CD4-positive, alpha-beta T cell treated with Interferon alpha-2 for 1 hour (primary cell): ENCODE results near the gene CNOT3.
A peak's percentile ranks its signal among the peaks of the same experiment; 100 is the strongest.
"Not testable (repeated sequence)": the region's sequence is repeated elsewhere in the genome, so short reads cannot be mapped to it uniquely, and the experiment has no call there.

ENCODE experiments used
- DNase-seq, 2 donors: peaks; one replicate each; pipeline ENCODE4 v3.0.0-alpha.2; 2020 to 2022

The CNOT3 gene

DNA sequence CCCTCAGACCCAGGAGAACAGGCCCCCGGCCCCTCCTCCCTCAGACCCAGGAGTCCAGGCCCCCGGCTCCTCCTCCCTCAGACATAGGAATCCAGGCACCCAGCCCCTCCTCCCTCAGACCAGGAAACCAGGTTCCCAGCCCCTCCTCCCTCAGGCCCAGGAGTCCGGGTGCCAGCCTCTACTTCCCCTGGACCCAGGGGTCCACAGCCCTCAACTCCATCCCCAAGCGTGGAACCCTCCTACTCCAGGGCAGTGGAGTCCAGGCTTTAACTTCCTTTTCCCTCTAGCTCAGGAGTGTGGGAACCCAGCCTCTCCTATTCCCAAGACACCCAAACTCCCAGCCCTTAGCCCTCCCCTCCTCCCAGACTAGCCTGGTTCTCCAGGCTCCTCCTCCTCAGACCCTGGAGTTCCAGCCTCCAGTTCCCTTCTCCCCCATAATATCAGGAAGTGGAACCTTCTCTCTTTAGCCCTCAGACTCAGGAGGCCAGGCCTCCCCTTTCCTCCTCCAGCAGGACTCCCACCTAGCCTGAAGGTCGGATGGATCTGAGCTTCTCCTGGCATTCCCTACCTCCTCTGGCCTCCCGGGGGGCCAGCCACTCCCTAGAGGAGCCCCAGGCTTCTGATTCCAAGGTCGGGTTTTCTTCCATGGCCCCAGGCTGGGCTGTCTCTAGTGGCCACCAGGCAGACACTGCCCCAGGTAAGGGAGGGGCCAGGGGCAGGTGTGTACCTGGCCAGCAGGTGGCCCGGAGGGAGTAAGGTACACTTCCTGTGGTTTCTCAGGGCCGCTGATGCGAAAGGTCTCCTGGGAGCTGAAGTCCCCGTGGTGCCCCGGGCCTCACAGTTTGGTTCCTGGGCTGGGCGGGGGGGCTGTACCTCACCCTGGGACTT lies 35.2 kb downstream of the CNOT3 start, which contains the start of gene TMC4:
TMC4 (minus strand) TSS at position 690 of the 888 bp plus-strand sequence; CDS start at position 647, 43 bp downstream.
- DNase-seq: no peak

- no peak for DNase-seq
Measured at GRCh38 chr19:54173359-54173699, 35.8 kb downstream of the CNOT3 start.

- DNase-seq: no peak
Measured at GRCh38 chr19:54173951-54174834, 36.6 kb downstream of the CNOT3 start.

DNA sequence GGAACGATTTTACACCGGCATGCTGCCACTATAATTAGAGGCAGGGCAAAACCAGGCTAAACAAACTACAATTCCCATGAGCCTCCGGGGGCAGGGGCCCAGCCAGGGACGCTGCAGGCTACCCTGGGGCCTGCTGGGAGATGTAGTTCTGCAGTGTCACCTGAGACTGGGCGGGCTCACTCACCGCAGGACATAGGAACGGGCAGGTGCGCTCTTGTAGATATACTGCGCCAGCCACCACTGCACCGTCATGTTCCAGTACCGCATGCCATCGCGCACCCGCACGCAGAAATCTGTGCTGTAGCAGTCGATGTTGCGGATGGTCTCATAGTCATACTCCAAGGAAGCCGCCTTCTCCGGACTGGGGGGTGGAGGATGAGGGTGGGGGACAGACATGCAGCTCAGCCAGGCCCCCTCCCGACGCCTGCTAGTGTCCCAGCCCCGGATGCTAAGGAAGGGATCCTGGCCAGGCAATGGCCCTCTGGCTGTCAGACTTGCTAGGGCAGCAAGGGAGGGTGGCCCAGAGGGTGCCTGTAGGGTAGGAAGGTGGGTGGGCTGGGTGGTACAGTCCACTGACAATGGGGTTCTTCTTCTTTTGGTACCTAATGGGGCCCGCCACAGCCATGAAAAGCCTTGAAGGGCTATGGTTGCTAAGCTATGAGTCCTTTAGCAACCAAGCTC lies 41.2 kb downstream of the CNOT3 start:
- DNase-seq: peak; percentile 31 to 56

GRCh38 chr19:54179262-54179852 lies 41.8 kb downstream of the CNOT3 start:
- no peak for DNase-seq

DNA sequence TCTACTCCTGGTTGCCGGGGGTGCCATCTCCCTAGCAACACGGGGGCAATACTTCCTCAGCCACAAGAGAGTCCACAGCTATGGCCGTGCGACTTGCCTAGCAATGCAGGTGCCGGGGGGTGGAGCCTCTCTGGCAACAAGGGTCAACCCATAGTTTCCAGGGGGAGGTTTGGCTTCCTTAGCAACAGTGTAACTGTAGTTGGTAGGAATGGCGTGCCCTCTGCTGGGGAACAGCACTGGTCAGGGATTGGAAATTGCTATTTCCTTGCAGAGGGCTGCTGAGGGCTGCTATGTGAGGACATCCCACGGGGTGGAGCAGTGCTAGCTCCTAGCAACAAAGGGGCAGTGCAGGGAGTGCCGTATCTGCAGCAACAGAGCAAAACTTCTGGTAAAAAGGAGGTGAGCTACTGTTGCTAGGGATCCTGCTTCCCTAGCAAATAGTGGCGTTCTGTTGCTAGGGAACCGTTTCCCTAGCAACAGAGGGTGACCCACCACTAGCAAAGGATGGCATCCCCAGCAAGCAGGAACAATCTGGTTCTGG lies 42.4 kb downstream of the CNOT3 start:
- DNase-seq: peak in 1 of 2 donors; percentile 22

DNA sequence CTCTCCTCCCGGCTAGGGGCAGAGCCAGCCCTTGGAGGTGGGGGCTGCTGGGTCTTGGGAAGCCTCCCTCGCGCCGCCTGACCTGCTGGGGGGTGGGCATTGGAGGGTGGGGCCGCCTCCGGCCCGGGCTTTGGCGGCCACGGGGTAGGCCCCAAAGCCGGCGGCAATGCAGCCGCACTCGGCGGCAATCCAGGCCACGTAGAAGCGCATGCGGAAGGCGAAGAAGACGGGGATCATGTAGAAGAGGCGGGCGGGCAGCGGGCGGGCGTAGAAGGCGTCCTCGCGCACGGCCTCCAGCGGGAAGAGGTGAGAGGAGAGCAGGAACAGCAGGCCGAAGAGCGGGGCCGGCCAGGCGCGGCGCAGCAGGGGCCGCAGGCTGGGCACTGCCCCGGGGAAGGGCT lies 43.1 kb downstream of the CNOT3 start:
- DNase-seq: no peak

- DNase-seq: not testable (repeated sequence)
Measured at GRCh38 chr19:54181894-54182293, 44.3 kb downstream of the CNOT3 start.

DNA sequence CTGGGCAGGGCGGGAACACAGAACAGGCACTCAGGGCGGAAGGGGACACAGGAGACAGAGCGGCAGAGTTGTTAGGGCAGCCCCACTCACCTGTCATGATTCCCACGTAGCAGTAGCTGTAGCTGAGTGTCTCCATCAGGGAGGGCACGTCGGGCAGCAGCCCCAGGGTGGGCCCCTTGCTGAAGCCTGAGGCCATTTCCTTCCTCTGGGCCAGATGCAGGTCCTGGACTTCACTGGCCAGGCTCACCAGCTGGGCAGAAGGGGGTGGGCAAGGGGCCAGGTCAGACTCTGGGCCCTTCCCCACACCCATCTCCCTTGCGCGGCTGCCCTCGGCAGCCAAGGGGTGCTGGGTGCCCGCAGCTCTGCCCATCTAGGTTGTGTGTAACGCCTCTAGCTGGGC lies 45.9 kb downstream of the CNOT3 start:
- DNase-seq: no peak

GRCh38 chr19:54186351-54186750 lies 48.8 kb downstream of the CNOT3 start:
- DNase-seq: no peak

- DNase-seq: no peak
Measured at GRCh38 chr19:54186934-54187381, 49.4 kb downstream of the CNOT3 start.

DNA sequence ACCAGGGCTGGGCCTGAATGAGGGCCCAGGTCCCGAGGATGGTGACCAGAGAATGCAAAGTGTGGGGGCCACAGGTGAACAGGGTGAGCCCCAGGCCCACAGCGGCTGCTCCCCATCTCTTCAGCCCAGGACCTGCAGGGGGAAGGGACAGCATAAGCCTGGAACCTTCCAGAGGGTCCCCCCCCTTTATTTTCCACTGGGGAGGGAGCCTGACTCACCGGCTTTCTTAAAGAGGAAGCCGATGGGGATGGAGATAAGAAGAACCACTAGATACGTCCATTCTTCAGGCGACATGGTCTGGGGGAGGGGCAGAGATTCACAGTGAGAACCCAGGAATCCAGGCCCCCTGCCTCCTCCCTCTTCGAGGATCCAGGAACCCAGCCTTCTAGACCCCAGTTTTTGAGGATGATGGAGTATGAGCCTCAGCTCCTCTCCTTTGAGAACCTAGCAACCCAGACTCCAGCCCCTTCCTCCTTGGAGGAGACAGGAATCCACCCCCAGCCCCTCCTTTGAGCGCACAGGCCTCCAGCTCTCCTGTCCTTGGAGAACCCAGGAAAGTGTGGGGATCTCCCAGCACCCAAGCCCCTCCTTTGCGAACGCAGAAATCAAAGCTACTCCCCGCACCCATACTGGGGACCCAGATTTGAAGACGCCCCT lies 50.8 kb downstream of the CNOT3 start:
- peak; percentile 59 to 64 for DNase-seq

DNA sequence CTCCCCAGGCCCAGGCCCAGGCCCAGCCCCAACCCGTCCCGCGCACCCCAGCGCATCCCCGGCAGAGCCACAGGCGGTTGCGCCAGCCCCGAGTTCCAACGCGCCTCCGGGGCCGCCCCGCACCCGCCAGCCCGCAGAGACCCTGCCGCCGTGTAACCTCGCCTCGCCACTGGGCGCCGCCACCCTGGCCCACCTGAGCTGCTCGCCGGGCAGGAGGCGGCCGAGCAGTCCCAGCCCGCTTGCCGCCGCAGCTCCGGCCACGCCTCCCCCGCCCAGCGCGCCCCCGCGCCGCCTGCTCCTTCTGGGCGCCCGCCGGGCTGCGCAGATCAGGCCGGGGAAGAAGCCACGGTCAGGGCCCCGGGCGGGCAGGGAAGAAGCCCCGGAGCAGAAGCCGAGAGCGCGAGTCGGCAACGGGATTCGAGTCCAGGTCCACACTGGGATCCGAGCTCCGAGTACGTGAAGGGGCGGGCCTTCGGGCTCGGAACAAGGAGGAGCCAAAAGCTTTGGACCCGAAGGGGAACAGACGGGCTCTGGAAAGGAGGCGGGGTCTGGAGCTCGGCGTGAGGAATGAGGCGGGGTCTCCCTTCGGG lies 51.7 kb downstream of the CNOT3 start, which contains the start of gene MBOAT7:
MBOAT7 (minus strand) TSS at position 436 of the 590 bp plus-strand sequence. CDS start 1,072 bp downstream, outside the sequence.
- DNase-seq: no peak

DNA sequence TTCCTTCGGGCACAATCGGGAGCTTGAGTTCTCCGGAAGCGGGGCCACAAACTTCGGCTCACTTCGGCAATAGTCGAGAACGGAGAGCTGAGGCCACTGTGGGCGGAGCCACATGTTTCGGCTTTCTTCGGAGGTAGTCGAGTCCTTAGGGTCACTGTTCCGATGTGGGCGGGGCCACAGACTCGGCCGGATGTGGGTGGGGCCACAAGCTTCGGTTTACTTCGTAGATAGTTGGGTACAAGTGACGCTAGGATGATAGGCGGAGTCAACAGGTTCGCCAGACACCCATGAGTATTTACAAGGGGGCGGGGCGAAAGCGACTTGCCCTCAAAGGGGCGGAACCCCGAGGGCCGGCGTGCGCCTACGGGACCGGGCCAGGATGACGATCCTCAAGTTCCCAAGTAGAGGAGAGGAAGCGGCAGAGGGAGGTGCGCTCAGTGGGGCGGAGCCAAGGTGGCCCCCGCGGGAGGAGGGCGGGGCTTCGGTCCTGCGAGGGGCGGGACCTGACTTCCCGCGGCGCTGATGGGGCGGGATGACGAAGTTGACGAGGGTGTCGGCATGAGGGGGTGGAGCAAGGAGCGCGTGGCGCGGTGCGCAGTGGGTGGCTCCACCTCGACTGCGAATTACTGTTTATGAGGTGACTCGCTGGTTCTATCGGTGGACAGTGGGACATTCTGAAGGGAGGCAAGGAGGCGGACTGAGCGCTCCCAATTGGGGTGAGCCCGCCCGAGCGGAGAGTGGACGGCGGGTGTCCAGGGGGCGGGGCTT lies 52.4 kb downstream of the CNOT3 start:
- peak; percentile 100 for DNase-seq

DNA sequence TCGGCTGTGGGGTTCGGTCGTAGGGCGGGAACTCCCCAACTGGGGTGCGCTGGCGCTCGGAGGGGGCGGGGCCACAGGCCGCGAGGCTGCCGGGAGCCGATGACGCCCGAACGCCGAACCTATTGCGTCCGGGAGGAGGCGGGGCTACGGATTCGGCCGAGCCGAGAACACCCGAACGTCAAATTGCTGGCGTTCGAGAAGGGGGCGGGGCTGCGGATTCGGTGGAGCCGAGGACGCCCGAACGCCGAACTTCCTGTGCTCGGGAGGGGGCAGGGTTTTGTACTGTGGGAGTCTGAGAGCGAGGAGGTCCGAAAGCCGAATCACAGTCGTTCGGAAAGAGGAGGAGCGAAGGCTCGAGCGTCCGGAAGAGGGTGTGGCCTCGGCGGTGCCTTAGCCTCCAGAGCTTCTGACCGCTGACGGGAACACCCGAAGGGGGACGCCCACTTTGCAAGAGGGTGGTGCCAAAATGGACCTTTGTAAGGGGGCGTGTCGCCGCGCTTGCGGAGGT lies 53.0 kb downstream of the CNOT3 start:
- DNase-seq: peak; percentile 100

DNA sequence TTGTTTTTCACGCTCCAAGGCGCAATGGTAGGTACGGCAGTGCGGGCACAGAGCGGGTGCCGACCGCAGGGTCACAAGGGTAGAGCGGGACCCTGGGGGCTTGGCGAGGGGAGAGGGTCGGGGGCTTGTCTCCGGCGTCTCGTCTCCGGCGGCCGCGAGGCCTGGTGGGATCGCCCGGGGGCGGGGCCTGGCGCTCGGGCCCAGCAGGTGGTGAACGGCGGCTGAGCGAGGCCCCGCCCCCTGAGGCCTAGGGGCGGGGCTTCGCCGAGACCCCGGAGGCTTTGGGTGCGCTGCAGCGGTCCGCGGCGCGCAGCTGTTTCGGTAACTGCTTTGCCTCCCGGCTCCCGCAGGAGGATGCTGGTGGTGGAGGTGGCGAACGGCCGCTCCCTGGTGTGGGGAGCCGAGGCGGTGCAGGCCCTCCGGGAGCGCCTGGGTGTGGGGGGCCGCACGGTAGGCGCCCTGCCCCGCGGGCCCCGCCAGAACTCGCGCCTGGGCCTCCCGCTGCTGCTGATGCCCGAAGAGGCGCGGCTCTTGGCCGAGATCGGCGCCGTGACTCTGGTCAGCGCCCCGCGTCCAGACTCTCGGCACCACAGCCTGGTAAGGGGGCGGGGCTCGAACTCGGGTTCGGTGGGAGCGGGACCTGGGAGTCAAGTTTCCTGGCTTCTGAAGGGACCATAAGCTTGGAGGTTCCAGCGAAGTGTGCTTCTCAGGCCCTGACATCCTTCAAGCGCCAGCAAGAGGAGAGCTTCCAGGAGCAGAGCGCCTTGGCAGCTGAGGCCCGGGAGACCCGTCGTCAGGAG lies 53.6 kb downstream of the CNOT3 start, which contains the start of gene TSEN34:
TSEN34 (plus strand) TSS at position 298 of the 800 bp plus-strand sequence; CDS start at position 355, 57 bp downstream.
- DNase-seq: peak; percentile 89 to 93

GRCh38 chr19:54191811-54192453 lies 54.4 kb downstream of the CNOT3 start:
- DNase-seq: no peak

DNA sequence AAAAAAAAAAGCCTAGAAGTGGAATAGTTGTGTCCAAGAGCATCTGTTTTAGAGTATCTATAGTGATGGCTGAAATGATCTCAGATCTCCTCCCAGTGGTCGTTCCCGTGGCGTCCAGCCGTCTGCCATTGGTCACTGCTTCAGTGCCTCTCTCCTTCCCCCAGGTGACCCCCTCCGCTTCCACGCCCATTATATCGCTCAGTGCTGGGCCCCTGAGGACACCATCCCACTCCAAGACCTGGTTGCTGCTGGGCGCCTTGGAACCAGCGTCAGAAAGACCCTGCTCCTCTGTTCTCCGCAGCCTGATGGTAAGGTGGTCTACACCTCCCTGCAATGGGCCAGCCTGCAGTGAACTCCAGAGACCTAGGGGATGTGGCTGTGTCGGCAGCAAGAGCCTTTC lies 55.4 kb downstream of the CNOT3 start:
- no peak for DNase-seq

DNA sequence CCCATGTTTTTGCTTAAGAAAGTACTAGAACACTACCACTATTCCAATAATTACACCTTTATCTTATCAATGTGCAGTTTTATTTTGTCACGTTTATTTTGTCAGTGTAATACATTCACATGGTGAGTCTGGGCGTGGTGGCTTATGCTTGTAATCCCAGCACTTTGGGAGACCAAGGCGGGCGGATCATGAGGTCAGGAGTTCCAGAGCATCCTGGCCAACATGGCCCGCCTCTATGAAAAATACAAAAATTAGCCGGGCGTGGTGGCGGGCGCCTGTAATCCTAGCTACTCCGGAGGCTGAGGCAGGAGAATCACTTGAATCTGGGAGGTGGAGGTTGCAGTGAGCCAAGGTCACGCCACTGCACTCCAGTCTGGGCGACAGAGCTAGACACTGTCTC lies 56.9 kb downstream of the CNOT3 start:
- not testable (repeated sequence) for DNase-seq
